ENCODE measurements around the gene RBBP8. TPM values are rescaled to one million over a fixed set of nuclear protein-coding genes. Genes with fewer than 3 reads are reported as not detected.

RBBP8 gene
- total RNA-seq, 1 donor from 2014 or later: 19.3 TPM

GRCh38 chr18:22985250-22985649 lies 52.1 kb downstream of the RBBP8 start:
- no peak overlapping the region for H3K4me3 Mint-ChIP-seq (ENCODE audit: unreplicated experiment)

GRCh38 chr18:22987547-22988189 lies 54.5 kb downstream of the RBBP8 start:
- H3K4me3 Mint-ChIP-seq (ENCODE audit: unreplicated experiment): no peak overlapping the region
- no peaks in the 10 kb centered on the region for H3K9me3 Mint-ChIP-seq (ENCODE audit: unreplicated experiment)
- TF ChIP-seq CTCF (IDR thresholded peaks at IDR 0.05): no peak
- H3K4me1 Mint-ChIP-seq (ENCODE audit: unreplicated experiment): no peaks in the 10 kb centered on the region
- no peak for DNase-seq (ENCODE audit: extremely low spot score, unreplicated experiment)
- H3K27ac Mint-ChIP-seq (ENCODE audit: unreplicated experiment): no peak overlapping the region
- H3K27me3 Mint-ChIP-seq (ENCODE audit: unreplicated experiment): no peaks in the 10 kb centered on the region
- peaks cover 11% of the 10 kb centered on the region for H3K36me3 Mint-ChIP-seq (ENCODE audit: unreplicated experiment)

More at GRCh38 chr18:22985250-22985649, 52.1 kb downstream of the RBBP8 start:
- H3K27me3 Mint-ChIP-seq (ENCODE audit: unreplicated experiment): no peaks in the 10 kb centered on the region
- DNase-seq (ENCODE audit: extremely low spot score, unreplicated experiment): no peak
- H3K27ac Mint-ChIP-seq (ENCODE audit: unreplicated experiment): no peak overlapping the region
- H3K9me3 Mint-ChIP-seq (ENCODE audit: unreplicated experiment): no peaks in the 10 kb centered on the region
- no peaks in the 10 kb centered on the region for H3K4me1 Mint-ChIP-seq (ENCODE audit: unreplicated experiment)
- peaks cover 3% of the 10 kb centered on the region for H3K36me3 Mint-ChIP-seq (ENCODE audit: unreplicated experiment)
- no peak for TF ChIP-seq CTCF (IDR thresholded peaks at IDR 0.05)

GRCh38 chr18:22988208-22988607 lies 55.1 kb downstream of the RBBP8 start:
- H3K27me3 Mint-ChIP-seq (ENCODE audit: unreplicated experiment): no peaks in the 10 kb centered on the region
- H3K36me3 Mint-ChIP-seq (ENCODE audit: unreplicated experiment): peaks cover 16% of the 10 kb centered on the region
- no peak for DNase-seq (ENCODE audit: extremely low spot score, unreplicated experiment)
- TF ChIP-seq CTCF (IDR thresholded peaks at IDR 0.05): no peak
- no peaks in the 10 kb centered on the region for H3K9me3 Mint-ChIP-seq (ENCODE audit: unreplicated experiment)
- no peak overlapping the region for H3K27ac Mint-ChIP-seq (ENCODE audit: unreplicated experiment)
- H3K4me1 Mint-ChIP-seq (ENCODE audit: unreplicated experiment): no peaks in the 10 kb centered on the region
- H3K4me3 Mint-ChIP-seq (ENCODE audit: unreplicated experiment): no peak overlapping the region

- H3K4me3 Mint-ChIP-seq (ENCODE audit: unreplicated experiment): no peak overlapping the region
- peaks cover 10% of the 10 kb centered on the region for H3K36me3 Mint-ChIP-seq (ENCODE audit: unreplicated experiment)
- H3K27ac Mint-ChIP-seq (ENCODE audit: unreplicated experiment): no peak overlapping the region
- H3K9me3 Mint-ChIP-seq (ENCODE audit: unreplicated experiment): no peaks in the 10 kb centered on the region
- DNase-seq (ENCODE audit: extremely low spot score, unreplicated experiment): no peak
- no peak for TF ChIP-seq CTCF (IDR thresholded peaks at IDR 0.05)
- no peaks in the 10 kb centered on the region for H3K4me1 Mint-ChIP-seq (ENCODE audit: unreplicated experiment)
- H3K27me3 Mint-ChIP-seq (ENCODE audit: unreplicated experiment): no peaks in the 10 kb centered on the region
Measured at GRCh38 chr18:22998344-22998743, 65.2 kb downstream of the RBBP8 start.

GRCh38 chr18:22999212-22999611 lies 66.1 kb downstream of the RBBP8 start:
- Mint-ChIP-seq H3K4me3 (ENCODE audit: unreplicated experiment) (no peak overlapping the region), H3K36me3 (ENCODE audit: unreplicated experiment) (peaks cover 6% of the 10 kb centered on the region), H3K9me3 (ENCODE audit: unreplicated experiment) (no peaks in the 10 kb centered on the region), H3K4me1 (ENCODE audit: unreplicated experiment) (no peaks in the 10 kb centered on the region), H3K27me3 (ENCODE audit: unreplicated experiment) (no peaks in the 10 kb centered on the region), H3K27ac (ENCODE audit: unreplicated experiment) (no peak overlapping the region)
- no peak for DNase-seq (ENCODE audit: extremely low spot score, unreplicated experiment)
- TF ChIP-seq CTCF (IDR thresholded peaks at IDR 0.05): no peak

Data from osteocyte (in vitro differentiated cells).